ENCODE data around the gene TINCR. TPM values are rescaled to one million over a fixed set of nuclear protein-coding genes. Genes with fewer than 3 reads are reported as not detected.
A peak's percentile ranks its signal among the peaks of the same experiment; 100 is the strongest.

The TINCR gene
- total and polyA plus RNA-seq, 12 donors: 0.07 to 0.68 (median 0.25) TPM; not detected in 4

DNA sequence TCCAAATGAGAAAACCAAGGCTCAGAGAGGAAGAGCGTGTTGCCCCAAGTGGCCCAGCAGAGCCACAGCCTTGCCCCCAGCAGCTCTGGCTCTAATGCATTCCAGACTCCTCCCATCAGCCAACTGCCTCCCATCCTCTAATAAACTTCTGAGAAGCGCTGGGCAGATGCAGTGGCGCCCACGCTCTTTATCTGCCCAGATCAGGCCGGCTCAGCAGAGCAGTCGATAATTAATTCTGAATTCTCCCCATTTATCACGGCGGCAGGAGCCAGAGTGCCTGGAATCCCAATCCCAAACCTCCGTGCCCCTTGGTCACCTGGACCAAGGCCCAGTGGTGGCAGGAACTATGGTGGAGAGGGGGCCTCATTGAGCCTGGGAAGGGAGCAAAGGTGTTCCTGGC is 13.9 kb downstream of the TINCR start:
- no peak overlapping the region for H3K27ac ChIP-seq
- intact Hi-C loops (cut with DNase I): no loop called here
- ATAC-seq (no peak), DNase-seq (no peak)
- H3K36me3 ChIP-seq: no peaks in the 10 kb centered on the region
- H3K4me3 ChIP-seq: no peak overlapping the region
- peaks cover 0 to 23% (median 5%) of the 10 kb centered on the region in 7 donors for H3K27me3 ChIP-seq
- H3K9me3 ChIP-seq: no peaks in the 10 kb centered on the region
- TF ChIP-seq, protein P1, sequence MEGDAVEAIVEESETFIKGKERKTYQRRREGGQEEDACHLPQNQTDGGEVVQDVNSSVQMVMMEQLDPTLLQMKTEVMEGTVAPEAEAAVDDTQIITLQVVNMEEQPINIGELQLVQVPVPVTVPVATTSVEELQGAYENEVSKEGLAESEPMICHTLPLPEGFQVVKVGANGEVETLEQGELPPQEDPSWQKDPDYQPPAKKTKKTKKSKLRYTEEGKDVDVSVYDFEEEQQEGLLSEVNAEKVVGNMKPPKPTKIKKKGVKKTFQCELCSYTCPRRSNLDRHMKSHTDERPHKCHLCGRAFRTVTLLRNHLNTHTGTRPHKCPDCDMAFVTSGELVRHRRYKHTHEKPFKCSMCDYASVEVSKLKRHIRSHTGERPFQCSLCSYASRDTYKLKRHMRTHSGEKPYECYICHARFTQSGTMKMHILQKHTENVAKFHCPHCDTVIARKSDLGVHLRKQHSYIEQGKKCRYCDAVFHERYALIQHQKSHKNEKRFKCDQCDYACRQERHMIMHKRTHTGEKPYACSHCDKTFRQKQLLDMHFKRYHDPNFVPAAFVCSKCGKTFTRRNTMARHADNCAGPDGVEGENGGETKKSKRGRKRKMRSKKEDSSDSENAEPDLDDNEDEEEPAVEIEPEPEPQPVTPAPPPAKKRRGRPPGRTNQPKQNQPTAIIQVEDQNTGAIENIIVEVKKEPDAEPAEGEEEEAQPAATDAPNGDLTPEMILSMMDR (IDR thresholded peaks at IDR 0.05): no peak
- no peaks in the 10 kb centered on the region for H3K4me1 ChIP-seq
- WGBS, 2 donors: 76 to 78% methylated on average over 9 of the region's 9 CpGs

DNA sequence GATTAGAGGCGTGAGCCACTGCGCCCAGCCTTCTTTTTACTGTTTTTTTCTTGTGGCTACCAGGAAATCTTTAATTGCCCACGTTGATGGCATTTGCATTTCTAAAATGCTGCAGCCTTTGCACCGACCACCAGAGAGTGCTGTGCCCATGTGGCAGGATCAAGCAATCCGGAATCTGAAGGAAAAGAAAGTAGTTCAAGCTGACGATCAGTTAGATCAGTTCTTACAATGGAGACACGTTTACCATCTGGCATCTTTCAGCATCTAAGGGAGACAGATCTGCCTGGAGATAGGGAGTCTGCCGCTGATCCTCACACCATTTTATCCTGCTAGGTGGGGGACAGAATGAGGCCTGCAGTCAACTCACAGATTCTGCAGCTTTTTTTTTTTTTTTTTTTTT is 19.9 kb downstream of the TINCR start:
- 35 to 38% methylated on average over 8 of the region's 8 CpGs for WGBS, 2 donors

DNA sequence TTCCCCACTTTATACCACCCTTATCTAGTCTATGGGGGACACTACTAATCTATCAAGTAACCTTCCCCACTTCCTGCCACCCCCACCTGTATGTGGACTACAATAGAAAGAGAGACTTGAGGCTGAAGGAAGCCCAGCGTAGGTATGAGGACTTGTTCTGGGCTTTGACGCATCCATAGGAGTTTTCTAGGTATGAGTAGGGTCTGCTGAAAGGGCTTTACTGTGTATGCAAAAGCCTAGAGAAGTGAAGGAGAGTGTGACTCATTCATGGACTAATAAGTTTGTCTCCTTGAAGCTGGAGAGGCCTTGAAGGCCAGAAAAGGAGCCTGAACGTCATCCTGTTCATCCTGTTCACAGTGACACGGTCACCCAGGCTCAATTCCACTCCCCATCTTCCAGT is 21.8 kb downstream of the TINCR start:
- Histone ChIP-seq H3K27ac (no peak overlapping the region), H3K27me3 (peaks cover 0 to 4% (median 0%) of the 10 kb centered on the region in 7 donors), H3K36me3 (no peaks in the 10 kb centered on the region), H3K4me1 (no peaks in the 10 kb centered on the region), H3K4me3 (no peak overlapping the region), H3K9me3 (no peaks in the 10 kb centered on the region)
- TF ChIP-seq, protein P1 (IDR thresholded peaks at IDR 0.05): no peak
- 89 to 93% methylated on average over 4 of the region's 4 CpGs for WGBS, 2 donors
- ATAC-seq: no peak
- intact Hi-C loops (cut with DNase I): no loop called here
- DNase-seq: no peak

More for the DNA sequence above, 19.9 kb downstream of the TINCR start:
- ATAC-seq: no peak
- Histone ChIP-seq H3K4me3 (no peak overlapping the region), H3K36me3 (no peaks in the 10 kb centered on the region), H3K9me3 (no peaks in the 10 kb centered on the region), H3K27ac (no peak overlapping the region), H3K27me3 (no peaks in the 10 kb centered on the region), H3K4me1 (no peaks in the 10 kb centered on the region)
- TF ChIP-seq, protein P1 (IDR thresholded peaks at IDR 0.05): peak in 7 of 9 donors; percentile 35 to 46 (median 38)
- intact Hi-C loops (cut with DNase I): no loop called here
- DNase-seq: no peak

DNA sequence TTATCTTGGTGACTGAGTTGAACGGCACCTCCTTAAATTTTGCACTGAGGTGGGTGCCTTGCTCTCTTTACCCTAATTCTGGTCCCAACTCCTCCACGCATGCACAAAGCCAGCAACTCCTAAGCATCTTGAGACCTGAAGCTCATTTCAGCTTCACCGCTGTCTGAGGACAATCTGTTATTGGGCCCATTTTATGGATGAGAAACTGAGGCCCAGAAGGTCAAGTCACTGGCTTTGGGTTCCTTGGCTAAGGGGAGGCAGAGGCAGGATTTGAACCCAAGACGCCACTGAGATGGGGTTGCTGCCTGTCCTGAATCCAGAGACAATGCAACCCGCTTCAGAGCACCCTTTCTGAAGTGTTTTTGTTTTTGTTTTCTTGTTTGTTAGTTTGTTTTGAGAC is 22.7 kb downstream of the TINCR start:
- Histone ChIP-seq H3K27me3 (peaks cover 0 to 4% (median 0%) of the 10 kb centered on the region in 7 donors), H3K4me3 (no peak overlapping the region), H3K36me3 (no peaks in the 10 kb centered on the region), H3K27ac (no peak overlapping the region), H3K4me1 (no peaks in the 10 kb centered on the region), H3K9me3 (no peaks in the 10 kb centered on the region)
- 93% methylated on average over 5 of the region's 5 CpGs for WGBS, 2 donors
- TF ChIP-seq, protein P1 (IDR thresholded peaks at IDR 0.05): no peak
- intact Hi-C loops (cut with DNase I): no loop called here
- ATAC-seq (no peak), DNase-seq (no peak)
